H1 (cell line): Measurements from ENCODE around the gene SLC48A1. TPM values are rescaled to one million over a fixed set of nuclear protein-coding genes. Genes with fewer than 3 reads are reported as not detected.

Experiments
- SRF ChIP-seq: IDR thresholded peaks from 2 replicates; pipeline ENCODE4 v1.6.1; 2011; ENCODE audit warnings: mild to moderate bottlenecking, low read depth, low read length, moderate library complexity
- polyA plus RNA-seq, 7 experiments: library from polyadenylated mRNA; depleted of rRNA in 3 of 7; stranded (reverse) in 5 of 7; unstranded in 2 of 7; fragments of >200 nt in 5 of 7; fragments of 200-250 nt in 2 of 7; gene quantifications; 1 replicate in 5 of 7; 2 replicates in 1 of 7; 4 replicates in 1 of 7; pipeline versions ENCODE4 v1.2.1 to v1.2.3, GENCODE V29; 2011 to 2013; ENCODE audit warnings: missing spikeins in 2 of 7, mixed read lengths in 2 of 7
- total RNA-seq: library from RNA; stranded (reverse); fragmentation: NEBNext Ultra II Directional; extraction: Animal tissue kit (Norgen Biotek cat#: 25700); gene quantifications from 2 replicates; pipeline ENCODE4 v1.2.1, GENCODE V29; 2021

SLC48A1 gene
- total and polyA plus RNA-seq, 2 of the 8 experiments (the other 6 are each of a cell fraction or from before 2014, with no cell fraction given) = 9.5 to 14.1 TPM

DNA sequence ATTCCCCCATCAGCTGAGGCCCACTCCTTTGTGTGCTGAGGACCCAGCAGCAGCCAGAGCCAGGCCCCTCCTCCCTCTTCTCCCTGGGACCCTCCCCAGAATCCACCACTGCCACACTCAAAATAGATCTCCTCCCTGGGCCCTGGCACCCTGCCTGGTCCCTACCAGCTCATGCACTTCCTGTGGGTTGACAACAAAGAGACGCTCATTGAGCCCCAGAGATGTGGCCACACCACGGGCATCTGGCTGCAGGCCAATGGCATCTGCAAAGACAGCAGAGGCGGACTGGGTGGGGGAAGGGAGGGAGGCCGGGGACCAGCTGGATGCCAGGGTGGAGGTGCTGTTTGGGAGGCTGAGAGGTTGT lies 31.7 kb upstream of the SLC48A1 start (continued):
- no peak for TF ChIP-seq SRF
